Skeletal muscle cell (primary cell): ENCODE measurements around the gene TMEM63B.
"Not testable (repeated sequence)": the region's sequence is repeated elsewhere in the genome, so short reads cannot be mapped to it uniquely, and the experiment has no call there.

Source experiments
- DNase-seq: peaks from one replicate; pipeline ENCODE4 v3.0.0-alpha.2; 2010; ENCODE audit warnings: low read depth
- H3K4me3 ChIP-seq: 2 replicates; pipeline ENCODE4 v1.5.1; 2011; ENCODE audit warnings: low read depth, mild to moderate bottlenecking, control low read depth, low read length, moderate library complexity

Gene TMEM63B

GRCh38 chr6:44127186-44128019 lies at the start of gene TMEM63B, which contains the start of gene MRPL14:
TMEM63B (plus strand) TSS chr6:44127554; CDS start chr6:44134585, 7,031 bp downstream.
MRPL14 (minus strand) TSS chr6:44127452; CDS start chr6:44116611, 10,841 bp downstream.
- peak; percentile 63 for DNase-seq
- H3K4me3 ChIP-seq = peak within 1 kb of the TSS; percentile 87

GRCh38 chr6:44078219-44078826 lies 49.0 kb upstream of the TMEM63B start:
- no peak for DNase-seq

GRCh38 chr6:44078827-44079671 lies 48.3 kb upstream of the TMEM63B start:
- H3K4me3 ChIP-seq = no peak overlapping the region
- DNase-seq = no peak

More at GRCh38 chr6:44078219-44078826, 49.0 kb upstream of the TMEM63B start:
- H3K4me3 ChIP-seq = no peak overlapping the region

DNA sequence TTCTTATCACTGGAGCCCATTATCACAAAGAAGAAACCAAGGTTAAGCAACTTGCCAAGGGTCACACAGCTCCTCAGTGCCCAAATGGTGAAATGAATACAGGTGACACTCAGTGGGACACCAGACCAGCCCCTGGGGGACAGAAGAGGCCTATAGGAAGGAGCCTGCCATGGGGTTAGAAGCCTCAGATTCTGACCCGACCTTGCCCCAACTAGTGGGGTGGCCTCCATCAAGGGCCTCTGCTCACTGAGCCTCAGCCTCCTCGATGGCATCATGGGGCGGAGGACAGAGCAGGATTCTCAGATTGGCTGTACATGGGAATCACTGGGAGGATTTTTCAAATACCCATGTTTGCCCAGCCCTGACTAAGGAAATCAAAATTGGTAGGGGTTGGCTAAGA lies 47.7 kb upstream of the TMEM63B start:
- DNase-seq = no peak
- H3K4me3 ChIP-seq = no peak overlapping the region

GRCh38 chr6:44080561-44081521 lies 46.5 kb upstream of the TMEM63B start:
- no peak for DNase-seq
- no peak overlapping the region for H3K4me3 ChIP-seq

- no peak overlapping the region for H3K4me3 ChIP-seq
- DNase-seq = no peak
Measured at GRCh38 chr6:44081753-44082152, 45.6 kb upstream of the TMEM63B start.

DNA sequence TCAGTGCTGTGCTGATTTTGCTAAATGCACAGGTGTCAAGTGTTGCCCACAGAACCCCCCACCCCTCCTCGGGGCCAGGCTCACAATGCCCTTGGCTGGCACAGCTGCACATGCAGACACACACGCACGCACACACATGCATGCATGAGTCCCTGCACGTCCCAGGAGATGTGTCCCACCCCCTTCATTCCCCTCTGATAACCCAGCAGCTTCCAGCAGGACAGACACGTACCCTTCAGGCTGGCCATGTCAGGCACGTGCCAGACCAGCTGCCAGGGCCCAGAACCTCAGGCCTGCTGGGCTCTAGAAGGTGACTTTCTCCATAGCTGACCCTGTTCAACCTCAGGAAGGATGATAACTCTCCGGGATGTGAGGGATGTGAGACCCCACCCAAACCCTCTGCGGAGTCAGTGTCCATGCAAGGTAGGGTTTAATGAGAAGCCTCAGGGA lies 44.5 kb upstream of the TMEM63B start:
- DNase-seq = no peak
- no peak overlapping the region for H3K4me3 ChIP-seq

DNA sequence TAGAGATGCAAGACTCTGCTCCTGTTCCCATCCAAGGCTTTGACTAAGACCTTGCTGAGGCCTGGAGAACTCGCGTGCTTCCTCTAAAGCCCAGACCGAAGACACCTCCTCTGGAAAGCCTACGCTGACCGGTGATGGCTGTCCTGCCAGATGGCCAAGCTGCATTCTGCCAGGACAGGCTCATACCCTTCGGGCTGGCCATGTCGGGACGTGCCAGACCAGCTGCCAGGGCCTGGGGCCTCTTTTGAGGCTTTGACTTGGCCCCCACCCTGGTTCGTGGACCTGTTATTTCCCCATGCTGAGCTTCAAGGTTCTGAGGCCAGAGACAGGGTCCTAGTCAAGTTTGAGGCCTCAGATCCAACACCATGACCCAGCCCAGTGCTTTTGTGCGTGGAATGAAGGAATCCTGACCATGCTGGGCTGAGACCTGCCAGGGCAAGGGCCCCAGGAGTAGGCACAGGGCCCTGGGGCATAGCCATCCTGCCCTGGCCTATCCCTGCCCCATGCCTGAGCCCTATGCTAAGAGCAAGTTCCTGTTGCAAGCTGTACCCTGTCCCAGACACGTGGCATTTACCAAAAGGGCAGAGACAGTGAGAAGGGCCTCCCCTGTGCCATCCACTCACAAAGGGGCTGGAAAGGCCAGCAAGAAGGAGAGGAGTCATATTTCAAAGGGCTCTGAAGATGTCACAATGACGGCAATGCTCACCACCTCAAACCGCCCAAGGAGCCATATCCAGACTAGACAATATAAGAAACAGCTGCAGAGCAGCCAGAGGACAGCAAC lies 42.9 kb upstream of the TMEM63B start:
- no peak overlapping the region for H3K4me3 ChIP-seq
- peak; percentile 69 for DNase-seq

DNA sequence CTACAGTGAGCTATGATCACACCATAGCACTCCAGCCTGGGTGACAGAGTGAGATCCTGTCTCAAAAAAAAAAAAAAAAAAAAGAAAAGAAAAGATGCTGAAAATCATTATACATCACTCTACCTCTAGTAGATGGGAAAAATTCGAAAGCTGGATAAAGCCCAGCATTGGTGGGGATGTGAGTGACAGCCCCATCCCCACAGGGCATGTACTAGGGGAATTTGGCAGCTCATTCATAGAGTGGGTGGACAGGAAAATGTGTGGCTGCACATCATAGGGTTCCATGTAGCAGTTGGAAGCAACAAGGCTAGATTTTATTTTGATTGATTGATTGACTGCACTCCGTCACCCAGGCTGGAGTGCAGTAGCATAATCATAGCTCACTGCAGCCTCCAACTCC lies 42.1 kb upstream of the TMEM63B start:
- no peak overlapping the region for H3K4me3 ChIP-seq
- DNase-seq = no peak

DNA sequence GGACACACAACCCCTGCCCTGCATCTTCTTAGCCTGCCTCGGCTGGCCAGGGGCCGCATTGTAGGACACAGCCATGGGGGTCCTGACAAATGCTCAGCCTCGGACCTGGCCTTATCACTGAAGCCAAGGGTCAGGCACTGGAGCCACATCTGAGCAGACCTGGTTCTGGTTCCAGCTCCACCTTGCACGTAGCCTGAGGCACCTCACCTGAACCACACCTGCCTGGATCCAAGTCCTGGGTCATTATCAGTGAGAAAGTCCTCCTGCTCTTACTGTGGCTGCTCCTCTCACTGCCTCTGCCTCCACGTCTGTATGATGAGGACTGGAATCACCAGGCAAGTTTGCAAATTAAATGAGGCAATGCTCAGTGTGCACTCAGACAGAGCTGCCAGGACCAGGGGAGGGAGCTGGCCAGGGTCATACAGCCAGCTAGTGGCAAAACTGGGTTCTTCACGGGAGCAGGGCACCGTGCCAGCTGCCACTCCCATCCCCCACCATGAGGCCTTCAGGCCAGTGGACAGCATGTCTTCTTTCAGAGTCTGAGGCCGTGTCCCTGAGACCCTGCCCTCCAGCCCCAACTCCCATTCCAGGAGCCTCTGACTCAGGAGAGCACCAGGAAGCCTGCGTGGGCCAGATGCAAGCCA lies 40.3 kb upstream of the TMEM63B start:
- DNase-seq = no peak

DNA sequence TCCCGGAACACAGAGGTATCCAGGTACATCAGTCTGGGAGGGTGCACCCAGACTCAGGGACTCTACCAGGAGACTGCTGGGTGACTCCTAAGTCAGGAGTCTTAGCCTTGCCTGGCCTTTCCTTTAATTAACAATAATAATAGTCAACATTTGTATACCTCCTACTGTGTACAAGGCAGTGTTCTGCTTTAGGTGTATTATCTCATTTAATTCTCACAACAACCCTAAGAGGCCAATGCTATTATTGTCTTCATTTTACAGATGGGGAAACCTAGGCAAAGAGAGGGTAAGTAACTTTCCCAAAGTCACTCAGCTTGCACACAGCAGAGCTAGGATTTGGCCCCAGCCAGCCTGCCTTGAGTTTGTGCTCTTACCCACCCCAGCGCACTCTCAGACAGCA lies 39.7 kb upstream of the TMEM63B start:
- H3K4me3 ChIP-seq = no peak overlapping the region
- DNase-seq = no peak

More for the DNA sequence above, 40.3 kb upstream of the TMEM63B start:
- no peak overlapping the region for H3K4me3 ChIP-seq

- no peak for DNase-seq
- H3K4me3 ChIP-seq = no peak overlapping the region
Measured at GRCh38 chr6:44088827-44089590, 38.3 kb upstream of the TMEM63B start.

DNA sequence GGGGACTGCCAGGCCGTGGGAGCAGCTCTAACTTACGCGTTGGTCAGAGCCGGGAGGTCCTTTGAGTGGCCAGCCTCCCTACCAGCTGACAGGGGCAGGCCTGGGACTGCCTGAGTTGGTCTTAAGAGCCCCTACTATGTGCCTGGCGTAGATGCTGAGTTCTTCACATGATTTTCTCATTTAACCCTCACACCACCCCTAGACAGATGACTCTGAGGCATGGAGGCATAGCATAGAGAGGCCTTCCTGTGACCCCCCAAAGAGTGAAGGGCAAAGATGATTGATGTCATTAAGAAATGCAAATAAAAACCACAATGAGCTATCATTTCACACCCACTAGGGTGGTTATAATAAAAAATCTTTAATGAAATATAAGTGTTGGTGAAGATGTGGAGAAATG lies 36.9 kb upstream of the TMEM63B start:
- no peak for DNase-seq
- no peak overlapping the region for H3K4me3 ChIP-seq

GRCh38 chr6:44091356-44091755 lies 36.0 kb upstream of the TMEM63B start:
- H3K4me3 ChIP-seq, DNase-seq: not testable (repeated sequence)

GRCh38 chr6:44091981-44092884 lies 35.1 kb upstream of the TMEM63B start:
- no peak for DNase-seq
- H3K4me3 ChIP-seq = no peak overlapping the region

GRCh38 chr6:44093066-44093465 lies 34.3 kb upstream of the TMEM63B start:
- H3K4me3 ChIP-seq = no peak overlapping the region
- no peak for DNase-seq
